GM03348 (cell line): ENCODE measurements around the gene C11orf91.
"Not testable (repeated sequence)": the region's sequence is repeated elsewhere in the genome, so short reads cannot be mapped to it uniquely, and the experiment has no call there.

Experiments used
- DNase-seq: peaks from one replicate; pipeline ENCODE4 v3.0.0; 2012; ENCODE audit warnings: low spot score

Gene C11orf91

GRCh38 chr11:33721426-33721825, 20.8 kb upstream of the C11orf91 start:
- DNase-seq, result no peak

- DNase-seq, result no peak
Observed at GRCh38 chr11:33719587-33719986, 19.0 kb upstream of the C11orf91 start.

GRCh38 chr11:33718440-33718839, 17.8 kb upstream of the C11orf91 start:
- no peak for DNase-seq

DNA sequence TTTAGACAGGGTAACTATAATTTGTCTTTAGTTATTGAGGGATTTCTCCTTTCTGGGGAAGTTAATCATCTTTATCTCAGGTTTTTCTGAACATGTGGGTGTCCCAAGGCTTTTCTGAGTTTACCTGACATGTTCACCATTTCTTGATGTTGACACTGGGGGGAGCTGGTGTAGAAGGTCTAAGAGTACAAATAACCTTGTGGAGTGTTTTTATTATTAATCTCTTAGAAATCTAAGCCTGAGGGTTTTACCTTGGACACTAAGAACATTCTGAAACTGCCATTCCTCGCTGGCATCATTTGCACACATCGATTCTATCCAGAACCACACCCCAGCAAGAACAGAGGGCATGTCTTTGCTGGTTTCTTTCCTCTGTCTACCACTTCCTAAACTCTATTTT, 15.6 kb upstream of the C11orf91 start:
- no peak for DNase-seq

DNA sequence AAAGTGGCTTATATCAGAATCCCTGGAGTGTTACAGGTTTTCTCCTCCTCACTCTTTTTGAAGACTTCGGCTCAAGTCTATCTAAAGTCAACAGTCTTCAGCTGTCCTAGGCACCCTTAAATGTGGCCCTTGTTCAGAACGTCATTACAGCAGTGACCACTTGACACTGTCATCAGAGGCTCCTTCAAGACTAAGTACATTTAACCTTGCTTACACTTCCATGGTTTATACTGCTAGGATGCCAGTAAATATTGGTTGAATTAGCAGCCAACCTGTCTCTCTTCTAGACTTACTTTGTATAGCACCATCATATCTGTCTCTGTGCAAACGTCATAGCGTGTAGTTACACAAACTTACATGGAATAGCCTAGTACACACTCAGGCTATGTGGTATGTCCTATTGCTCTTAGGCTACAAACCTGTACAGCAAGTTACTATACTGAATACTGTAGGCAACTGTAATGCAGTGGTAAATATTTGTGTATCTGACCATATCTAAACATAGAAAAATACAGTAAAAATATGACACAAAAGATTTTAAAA, 13.3 kb upstream of the C11orf91 start:
- no peak for DNase-seq

- DNase-seq, result no peak
Observed at GRCh38 chr11:33713151-33713855, 12.7 kb upstream of the C11orf91 start.

GRCh38 chr11:33712436-33712835, 11.8 kb upstream of the C11orf91 start:
- DNase-seq, result no peak

- no peak for DNase-seq
Observed at GRCh38 chr11:33709466-33709865, 8.8 kb upstream of the C11orf91 start.

- DNase-seq, result no peak
Observed at GRCh38 chr11:33708985-33709384, 8.4 kb upstream of the C11orf91 start.

DNA sequence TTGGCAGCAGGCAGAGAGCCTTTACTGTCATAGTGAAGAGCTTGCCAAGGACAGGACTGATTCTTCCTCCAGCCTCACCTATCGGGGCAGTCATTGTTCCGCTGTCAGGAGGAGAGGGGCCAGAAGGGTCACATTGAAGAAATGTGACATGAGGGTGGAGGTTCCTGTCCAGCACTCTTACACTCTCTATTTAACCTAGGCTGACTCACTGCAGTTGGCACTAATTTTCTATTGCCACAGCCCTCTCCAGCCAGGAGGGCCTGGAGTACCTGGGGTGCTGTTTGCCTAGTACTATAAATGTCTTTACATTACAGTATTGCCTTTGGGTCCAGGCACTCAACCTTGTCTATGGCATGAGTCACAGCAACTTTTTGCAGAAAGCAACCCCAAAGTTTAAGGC, 7.2 kb upstream of the C11orf91 start:
- DNase-seq, result not testable (repeated sequence)

GRCh38 chr11:33706966-33707365, 6.3 kb upstream of the C11orf91 start:
- DNase-seq, result no peak

- no peak for DNase-seq
Observed at GRCh38 chr11:33706546-33706945, 5.9 kb upstream of the C11orf91 start.

GRCh38 chr11:33704240-33705002, 3.8 kb upstream of the C11orf91 start:
- DNase-seq, result no peak

GRCh38 chr11:33703788-33704187, 3.2 kb upstream of the C11orf91 start:
- no peak for DNase-seq

- no peak for DNase-seq
Observed at GRCh38 chr11:33703234-33703633, 2.6 kb upstream of the C11orf91 start.

GRCh38 chr11:33701302-33702230, 940 bp upstream of the C11orf91 start:
- no peak for DNase-seq

GRCh38 chr11:33700063-33700501, 544 bp downstream of the C11orf91 start:
- peak; percentile 19 for DNase-seq

GRCh38 chr11:33699515-33700062, 1.0 kb downstream of the C11orf91 start:
- no peak for DNase-seq

GRCh38 chr11:33698921-33699320, 1.7 kb downstream of the C11orf91 start:
- no peak for DNase-seq

GRCh38 chr11:33697997-33698396, 2.6 kb downstream of the C11orf91 start:
- DNase-seq, result no peak

DNA sequence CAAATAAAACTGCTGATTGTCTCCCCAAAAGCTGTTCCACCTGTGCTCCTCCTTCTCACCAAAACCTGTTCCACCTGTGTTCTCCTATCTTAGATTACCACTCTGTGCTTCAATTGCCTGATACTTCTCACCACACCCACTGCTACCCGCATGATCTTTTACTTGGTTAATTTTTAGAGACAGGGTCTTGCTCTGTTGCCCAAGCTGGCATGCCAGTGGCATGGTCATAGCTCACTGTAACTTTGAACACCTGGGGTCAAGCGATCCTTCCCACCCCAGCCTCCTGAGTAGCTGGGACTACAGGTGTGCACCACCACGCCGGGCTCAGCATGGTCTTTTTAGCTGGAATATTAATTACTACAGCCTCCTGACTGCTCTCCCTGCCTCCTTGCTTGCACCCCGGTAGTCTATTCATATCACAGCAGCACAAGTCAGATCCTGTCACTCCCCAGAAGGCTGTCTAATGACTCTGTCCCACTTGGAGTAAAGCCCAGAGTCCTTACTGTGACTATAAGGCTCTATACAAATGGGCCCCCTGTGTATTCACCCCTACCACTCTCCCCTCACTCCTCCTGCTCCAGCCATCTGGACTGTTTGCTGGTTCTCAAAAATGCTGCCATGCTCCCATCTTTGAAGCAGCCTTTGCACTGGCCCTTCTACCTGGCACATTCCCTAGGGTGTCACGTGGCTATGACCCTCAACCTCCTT, 3.5 kb downstream of the C11orf91 start:
- no peak for DNase-seq
